C4-2B (cell line): Measurements from ENCODE around the gene EEF1G.

Experiments used
- CTCF ChIP-seq: fragments of 450-650 bp; conservative IDR thresholded peaks from 2 replicates; pipeline ENCODE4 v1.5.1; 2017; ENCODE audit warnings: mild to moderate bottlenecking
- ZFX ChIP-seq: fragments of 450-650 bp; IDR thresholded peaks from 2 replicates; pipeline ENCODE4 v1.6.1; 2017

GRCh38 chr11:62610814-62611704, 37.4 kb upstream of the EEF1G start:
- TF ChIP-seq CTCF (no peak), ZFX (no peak)
